Fibroblast of mammary gland (primary cell): ENCODE results near the gene DES.

Source experiments
- DNase-seq: peaks from one replicate; pipeline ENCODE4 v3.0.0-alpha.2; 2010; ENCODE audit warnings: low read depth
- H3K4me3 ChIP-seq: 2 replicates; pipeline ENCODE4 v1.5.1; 2011; ENCODE audit warnings: low read depth, mild to moderate bottlenecking, low read length, moderate library complexity; ENCODE audit not compliant: control insufficient read depth
- TF ChIP-seq, protein P1 (sequence below): conservative IDR thresholded peaks from 2 replicates; pipeline ENCODE4 v1.5.1; 2011; ENCODE audit warnings: low read depth, low read length, inconsistent platforms; ENCODE audit not compliant: control insufficient read depth, insufficient read depth

The DES gene

DNA sequence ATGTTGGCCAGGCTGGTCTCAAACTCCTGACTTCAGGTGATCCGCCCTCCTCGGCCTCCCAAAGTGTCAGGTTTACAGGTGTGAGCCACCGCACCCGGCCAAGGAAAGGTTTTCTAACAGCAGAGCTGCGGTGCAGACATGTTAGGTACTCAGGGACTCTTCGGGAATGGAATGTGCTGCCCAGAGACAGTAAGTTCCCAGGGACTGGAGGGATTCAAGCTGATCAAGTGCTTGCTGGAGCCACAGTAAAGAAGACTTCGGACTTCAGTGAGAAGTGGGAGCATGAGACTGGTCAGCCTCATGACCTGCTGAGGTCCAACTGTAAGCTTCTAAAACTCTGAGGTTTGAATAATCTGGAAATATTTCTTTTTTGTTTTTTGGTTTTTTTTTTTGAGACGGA is 7.8 kb upstream of the DES start:
- H3K4me3 ChIP-seq, result no peak overlapping the region

DNA sequence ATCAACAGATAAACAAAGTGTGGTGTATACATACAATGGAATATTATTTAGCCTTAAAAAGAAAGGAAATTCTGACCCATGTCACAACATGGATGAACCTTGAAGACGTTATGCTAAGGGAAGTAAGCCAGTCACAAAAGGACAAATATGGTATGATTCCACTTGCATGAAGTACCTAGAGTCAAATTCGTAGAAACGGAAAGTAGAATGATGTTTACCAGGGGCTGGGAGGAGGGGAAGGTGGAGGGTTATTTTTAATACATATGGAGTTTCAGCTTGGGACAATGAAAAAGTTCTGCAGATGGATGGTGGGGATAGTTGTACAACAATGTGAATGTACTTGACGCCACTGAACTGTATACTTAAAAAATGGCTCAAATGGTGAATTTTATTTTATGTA is 3.3 kb upstream of the DES start:
- TF ChIP-seq, protein P1, sequence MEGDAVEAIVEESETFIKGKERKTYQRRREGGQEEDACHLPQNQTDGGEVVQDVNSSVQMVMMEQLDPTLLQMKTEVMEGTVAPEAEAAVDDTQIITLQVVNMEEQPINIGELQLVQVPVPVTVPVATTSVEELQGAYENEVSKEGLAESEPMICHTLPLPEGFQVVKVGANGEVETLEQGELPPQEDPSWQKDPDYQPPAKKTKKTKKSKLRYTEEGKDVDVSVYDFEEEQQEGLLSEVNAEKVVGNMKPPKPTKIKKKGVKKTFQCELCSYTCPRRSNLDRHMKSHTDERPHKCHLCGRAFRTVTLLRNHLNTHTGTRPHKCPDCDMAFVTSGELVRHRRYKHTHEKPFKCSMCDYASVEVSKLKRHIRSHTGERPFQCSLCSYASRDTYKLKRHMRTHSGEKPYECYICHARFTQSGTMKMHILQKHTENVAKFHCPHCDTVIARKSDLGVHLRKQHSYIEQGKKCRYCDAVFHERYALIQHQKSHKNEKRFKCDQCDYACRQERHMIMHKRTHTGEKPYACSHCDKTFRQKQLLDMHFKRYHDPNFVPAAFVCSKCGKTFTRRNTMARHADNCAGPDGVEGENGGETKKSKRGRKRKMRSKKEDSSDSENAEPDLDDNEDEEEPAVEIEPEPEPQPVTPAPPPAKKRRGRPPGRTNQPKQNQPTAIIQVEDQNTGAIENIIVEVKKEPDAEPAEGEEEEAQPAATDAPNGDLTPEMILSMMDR, result no peak
- no peak overlapping the region for H3K4me3 ChIP-seq
- DNase-seq, result no peak

More for the DNA sequence above, 7.8 kb upstream of the DES start:
- TF ChIP-seq, protein P1, result no peak
- DNase-seq, result no peak

DNA sequence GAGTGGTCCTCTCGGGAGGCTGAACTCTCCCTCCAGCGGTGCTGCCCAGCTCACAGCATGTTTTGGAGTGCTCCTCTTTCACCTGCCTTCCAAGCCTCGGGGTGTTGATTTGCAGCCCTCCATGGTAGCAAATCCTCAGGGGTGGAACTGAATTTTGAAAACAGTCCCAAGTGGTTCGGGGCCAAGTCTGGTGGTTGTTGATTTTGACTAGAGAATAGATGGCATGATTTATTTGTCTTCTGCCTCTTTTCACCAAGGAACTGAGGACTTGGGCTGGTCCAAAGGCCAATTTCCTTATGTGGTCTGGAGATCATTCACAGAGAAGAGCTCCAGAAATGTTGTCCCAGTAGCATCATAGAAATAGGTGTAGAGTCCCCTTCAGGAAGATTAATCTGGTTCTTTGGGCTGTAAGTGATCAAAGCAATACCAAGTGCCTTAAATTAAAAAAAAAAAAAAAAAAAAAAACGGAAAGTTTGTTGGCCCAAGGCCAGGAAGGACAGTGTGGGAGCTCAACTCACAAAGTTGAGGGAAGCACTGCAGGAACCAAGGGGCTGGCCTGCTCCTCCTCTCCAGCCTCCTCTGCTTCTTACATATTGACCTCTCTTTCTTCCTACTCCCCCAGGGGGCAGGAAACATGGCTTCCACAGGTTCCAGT is 2.5 kb upstream of the DES start:
- DNase-seq, result no peak
- TF ChIP-seq, protein P1, result no peak
- H3K4me3 ChIP-seq, result no peak overlapping the region

DNA sequence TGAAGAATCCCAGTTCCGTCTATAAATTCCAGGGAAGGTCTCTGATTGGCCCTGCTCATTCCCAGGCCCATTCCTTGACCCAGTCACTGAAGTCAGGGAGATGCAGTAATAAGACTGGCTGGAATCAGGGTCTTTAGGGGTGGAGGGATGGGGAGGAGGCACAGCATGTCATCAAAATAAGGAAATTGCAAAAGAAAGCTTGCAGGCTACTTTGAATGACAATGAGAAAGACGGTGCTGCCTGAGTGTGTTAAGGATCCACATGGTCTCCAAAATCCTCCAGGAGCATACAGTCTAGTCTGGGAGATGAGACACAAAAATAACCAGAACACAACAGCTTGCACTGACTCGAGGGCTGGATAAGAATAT is 2.0 kb upstream of the DES start:
- no peak overlapping the region for H3K4me3 ChIP-seq
- no peak for DNase-seq
- TF ChIP-seq, protein P1, result no peak

DNA sequence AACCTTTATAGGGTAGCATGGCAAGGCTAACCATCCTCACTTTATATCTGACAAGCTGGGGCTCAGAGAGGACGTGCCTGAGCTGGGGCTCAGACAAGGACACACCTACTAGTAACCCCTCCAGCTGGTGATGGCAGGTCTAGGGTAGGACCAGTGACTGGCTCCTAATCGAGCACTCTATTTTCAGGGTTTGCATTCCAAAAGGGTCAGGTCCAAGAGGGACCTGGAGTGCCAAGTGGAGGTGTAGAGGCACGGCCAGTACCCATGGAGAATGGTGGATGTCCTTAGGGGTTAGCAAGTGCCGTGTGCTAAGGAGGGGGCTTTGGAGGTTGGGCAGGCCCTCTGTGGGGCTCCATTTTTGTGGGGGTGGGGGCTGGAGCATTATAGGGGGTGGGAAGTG is 1.2 kb upstream of the DES start:
- TF ChIP-seq, protein P1, result no peak
- DNase-seq, result no peak
- no peak overlapping the region for H3K4me3 ChIP-seq

DNA sequence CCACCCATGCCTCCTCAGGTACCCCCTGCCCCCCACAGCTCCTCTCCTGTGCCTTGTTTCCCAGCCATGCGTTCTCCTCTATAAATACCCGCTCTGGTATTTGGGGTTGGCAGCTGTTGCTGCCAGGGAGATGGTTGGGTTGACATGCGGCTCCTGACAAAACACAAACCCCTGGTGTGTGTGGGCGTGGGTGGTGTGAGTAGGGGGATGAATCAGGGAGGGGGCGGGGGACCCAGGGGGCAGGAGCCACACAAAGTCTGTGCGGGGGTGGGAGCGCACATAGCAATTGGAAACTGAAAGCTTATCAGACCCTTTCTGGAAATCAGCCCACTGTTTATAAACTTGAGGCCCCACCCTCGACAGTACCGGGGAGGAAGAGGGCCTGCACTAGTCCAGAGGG is 803 bp upstream of the DES start:
- no peak overlapping the region for H3K4me3 ChIP-seq
- TF ChIP-seq, protein P1, result no peak
- DNase-seq, result no peak

DNA sequence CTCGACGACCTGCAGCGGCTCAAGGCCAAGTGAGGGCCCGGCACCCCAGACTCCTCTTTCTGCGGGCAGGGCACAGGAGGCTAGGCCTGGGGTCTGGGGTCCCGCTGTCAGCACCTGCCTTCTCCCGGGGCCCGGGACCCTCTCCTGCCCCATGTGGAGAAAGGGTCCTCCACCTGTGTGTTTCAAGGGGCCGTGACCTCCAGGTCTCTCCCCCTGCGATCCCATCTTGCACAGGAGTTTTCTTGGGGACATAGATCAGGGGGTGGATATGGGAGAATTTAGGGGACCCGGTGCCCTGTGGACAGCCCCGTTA is 791 bp downstream of the DES start:
- TF ChIP-seq, protein P1, result no peak
- H3K4me3 ChIP-seq, result no peak overlapping the region
- DNase-seq, result no peak
